Caki2 (cell line): ENCODE results near the gene VWA1. TPM values are rescaled to one million over a fixed set of nuclear protein-coding genes. Genes with fewer than 3 reads are reported as not detected.

Source experiments
- DNase-seq: peaks from one replicate; pipeline ENCODE4 v3.0.0-alpha.2; 2015; ENCODE audit warnings: low read depth
- in situ Hi-C: cut with HindIII; loops from 2 replicates; pipeline ENCODE4 v1.10.0; 2016; ENCODE audit warnings: low sequenced_read_pairs, low pct_unique_long_range_greater_than_20kb, mixed read lengths
- total RNA-seq: library from RNA; depleted of rRNA; stranded (reverse); fragments of >200 nt; shearing (Covaris generic); gene quantifications from 2 replicates; pipeline ENCODE4 v1.2.3, GENCODE V29; 2014; ENCODE audit warnings: low replicate concordance; rRNA removed

The VWA1 gene
- total RNA-seq, 1 experiment from 2014 or later = 47.0 TPM

DNA sequence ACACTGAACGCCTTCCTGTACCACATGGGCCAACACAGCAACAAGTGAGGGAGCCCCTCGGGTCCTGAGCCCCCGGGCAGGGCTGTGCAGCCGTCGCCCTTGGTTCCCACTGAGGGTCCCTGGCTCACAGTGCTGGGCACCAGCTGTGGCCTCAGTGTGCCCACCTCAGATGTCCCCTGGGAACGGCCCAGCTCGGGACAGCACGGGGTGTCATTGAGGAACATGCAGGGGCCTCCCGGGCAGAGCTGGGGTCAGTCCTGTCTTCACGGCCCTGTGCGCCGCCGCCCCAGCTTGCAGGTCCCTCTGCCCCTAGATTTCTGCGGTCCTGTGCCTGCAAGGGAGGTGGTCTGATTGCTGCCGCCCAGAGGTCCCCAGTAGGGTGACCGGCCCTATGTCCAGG lies 53.7 kb downstream of the VWA1 start:
- in situ Hi-C loops = no loop called here

GRCh38 chr1:1489861-1490260 lies 54.4 kb downstream of the VWA1 start:
- in situ Hi-C loops = no loop called here
- DNase-seq = no peak

More for the DNA sequence above, 53.7 kb downstream of the VWA1 start:
- DNase-seq = no peak

- in situ Hi-C loops = no loop called here
- no peak for DNase-seq
Measured at GRCh38 chr1:1490633-1491230, 55.2 kb downstream of the VWA1 start.

GRCh38 chr1:1491601-1492000 lies 56.1 kb downstream of the VWA1 start:
- in situ Hi-C loops = no loop called here
- DNase-seq = no peak

Other genes with a start within 250 kb of the VWA1 start
- not detected in 2 replicates for gene TNFRSF18, start 229.1 kb upstream of the VWA1 start, total RNA-seq
- gene TNFRSF4, start 221.5 kb upstream of the VWA1 start, total RNA-seq = not detected in 2 replicates
- 111 and 124 TPM in 2 replicates for gene SDF4, start 203.7 kb upstream of the VWA1 start, total RNA-seq
- 23.5 and 26.7 TPM in 2 replicates for gene B3GALT6, start 203.5 kb upstream of the VWA1 start, total RNA-seq
- gene C1QTNF12, start 189.0 kb upstream of the VWA1 start, total RNA-seq = not detected in 2 replicates
- gene UBE2J2, start 161.8 kb upstream of the VWA1 start, total RNA-seq = 73.0 and 121 TPM in 2 replicates
- 1.8 and 2.8 TPM in 2 replicates for gene SCNN1D, start 155.3 kb upstream of the VWA1 start, total RNA-seq
- 35.9 and 50.2 TPM in 2 replicates for gene ACAP3, start 127.8 kb upstream of the VWA1 start, total RNA-seq
- gene PUSL1, start 127.1 kb upstream of the VWA1 start, total RNA-seq = 50.3 and 57.5 TPM in 2 replicates
- gene INTS11, start 111.0 kb upstream of the VWA1 start, total RNA-seq = 57.6 and 90.2 TPM in 2 replicates
- gene CPTP, start 110.9 kb upstream of the VWA1 start, total RNA-seq = 25.8 and 28.5 TPM in 2 replicates
- not detected in 2 replicates for gene TAS1R3, start 104.4 kb upstream of the VWA1 start, total RNA-seq
- gene DVL1, start 86.3 kb upstream of the VWA1 start, total RNA-seq = 84.9 and 103 TPM in 2 replicates
- gene MXRA8, start 77.1 kb upstream of the VWA1 start, total RNA-seq = not detected in 2 replicates
- gene AURKAIP1, start 60.5 kb upstream of the VWA1 start, total RNA-seq = 130 and 178 TPM in 2 replicates
- gene CCNL2, start 36.4 kb upstream of the VWA1 start, total RNA-seq = 34.3 and 34.9 TPM in 2 replicates
- gene MRPL20, start 28.4 kb upstream of the VWA1 start, total RNA-seq = 32.2 and 79.3 TPM in 2 replicates
- gene ANKRD65, start 14.4 kb upstream of the VWA1 start, total RNA-seq = not detected in 2 replicates
- not detected in 2 replicates for gene ATAD3C, start 14.0 kb downstream of the VWA1 start, total RNA-seq
- gene ATAD3B, start 36.1 kb downstream of the VWA1 start, total RNA-seq = 22.3 and 40.7 TPM in 2 replicates
- 78.9 and 82.4 TPM in 2 replicates for gene ATAD3A, start 76.5 kb downstream of the VWA1 start, total RNA-seq
- not detected in 2 replicates for gene TMEM240, start 104.9 kb downstream of the VWA1 start, total RNA-seq
- gene SSU72, start 139.2 kb downstream of the VWA1 start, total RNA-seq = 51.1 and 81.8 TPM in 2 replicates
- gene FNDC10, start 164.4 kb downstream of the VWA1 start, total RNA-seq = 16.9 and 31.3 TPM in 2 replicates
- gene MIB2, start 179.8 kb downstream of the VWA1 start, total RNA-seq = 35.7 and 49.0 TPM in 2 replicates
- gene MMP23B, start 196.5 kb downstream of the VWA1 start, total RNA-seq = not detected in 2 replicates
- 4.4 and 5.5 TPM in 2 replicates for gene CDK11B, start 223.3 kb downstream of the VWA1 start, total RNA-seq